MM.1S (cell line): ENCODE results near the gene RCBTB1.

ENCODE experiments used
- CTCF ChIP-seq: fragments of 300-600 bp; sonication (generic); IDR thresholded peaks from 2 replicates; pipeline ENCODE4 v1.5.1; 2016; ENCODE audit warnings: antibody characterized with exemption, low read length, mixed read lengths
- EZH2 ChIP-seq: fragments of 300-600 bp; sonication (generic); optimal IDR thresholded peaks from 2 replicates; pipeline ENCODE3; 2017; ENCODE audit warnings: low read depth, mild to moderate bottlenecking, antibody characterized with exemption, low read length, mixed read lengths
- EZH2phosphoT487 ChIP-seq: fragments of 300-600 bp; sonication (generic); IDR thresholded peaks from 2 replicates; pipeline ENCODE4 v1.6.1; 2018; ENCODE audit warnings: antibody characterized with exemption, low read length

- TF ChIP-seq CTCF: no peak
- no peak for TF ChIP-seq EZH2
- TF ChIP-seq EZH2phosphoT487: no peak
Measured at GRCh38 chr13:49580980-49581680, 4.2 kb downstream of the RCBTB1 start.
